DND-41 (cell line): Measurements from ENCODE around the gene CAND2.

Experiments
- ATAC-seq: fragments of 200-7000 bp; cut with Tn5 transposase; 3 replicates; pipeline ENCODE4 v1.9.1; 2021; ENCODE audit warnings: low read depth; ENCODE audit not compliant: insufficient read depth
- DNase-seq: peaks from one replicate; pipeline ENCODE4 v3.0.0-alpha.2; 2020
- H2AFZ ChIP-seq: 2 replicates; pipeline ENCODE4 v1.6.0; 2012; ENCODE audit warnings: low read depth, low read length
- H3K27ac ChIP-seq: 2 replicates; pipeline ENCODE4 v1.5.1; 2012; ENCODE audit warnings: low read length, inconsistent platforms
- H3K27me3 ChIP-seq: fragments of 200-600 bp; sonication (generic); 2 replicates; pipeline ENCODE4 v1.6.0; 2012; ENCODE audit warnings: low read length, mild to moderate bottlenecking, inconsistent platforms; ENCODE audit not compliant: insufficient read depth, poor library complexity
- H3K36me3 ChIP-seq: 2 replicates; pipeline ENCODE4 v1.5.1; 2012; ENCODE audit warnings: low read length, inconsistent platforms; ENCODE audit not compliant: insufficient read depth
- H3K4me1 ChIP-seq: 2 replicates; pipeline ENCODE4 v1.5.1; 2012; ENCODE audit warnings: mild to moderate bottlenecking, low read length; ENCODE audit not compliant: insufficient read depth
- H3K4me2 ChIP-seq: 2 replicates; pipeline ENCODE4 v1.6.0; 2012; ENCODE audit warnings: mild to moderate bottlenecking, moderate library complexity, low read length, inconsistent platforms; ENCODE audit not compliant: insufficient read depth
- H3K4me3 ChIP-seq, 2 experiments: fragments of 200-600 bp in 1 of 2; shearing (Covaris generic) in 1 of 2; 2 replicates each; pipeline ENCODE4 v1.5.1; 2012 to 2016; ENCODE audit warnings: inconsistent platforms in 2 of 2, low read length in 2 of 2, mild to moderate bottlenecking in 2 of 2, low read depth in 1 of 2, moderate library complexity in 1 of 2
- H3K79me2 ChIP-seq: 2 replicates; pipeline ENCODE4 v1.6.0; 2012; ENCODE audit warnings: low read length, inconsistent platforms; ENCODE audit not compliant: insufficient read depth
- H3K9ac ChIP-seq: 2 replicates; pipeline ENCODE4 v1.6.0; 2012; ENCODE audit warnings: low read depth, mild to moderate bottlenecking, inconsistent platforms, low read length, moderate library complexity
- H3K9me3 ChIP-seq: 2 replicates; pipeline ENCODE4 v1.5.1; 2012; ENCODE audit warnings: low read length, moderate library complexity, mild to moderate bottlenecking, inconsistent platforms; ENCODE audit not compliant: insufficient read depth, severe bottlenecking
- H4K20me1 ChIP-seq: 2 replicates; pipeline ENCODE4 v1.6.0; 2012; ENCODE audit warnings: low read length; ENCODE audit not compliant: insufficient read depth
- CTCF ChIP-seq: IDR thresholded peaks from 2 replicates; pipeline ENCODE4 v1.5.1; 2012; ENCODE audit warnings: borderline replicate concordance, low read length, moderate library complexity, mild to moderate bottlenecking; ENCODE audit not compliant: poor library complexity, severe bottlenecking; ENCODE audit errors: extremely low read depth
- EZH2 ChIP-seq: IDR thresholded peaks from 3 replicates; pipeline ENCODE4 v1.6.1; 2012; ENCODE audit warnings: borderline replicate concordance, low read depth, mild to moderate bottlenecking, moderate library complexity, low read length, inconsistent platforms; ENCODE audit not compliant: severe bottlenecking

CAND2 gene

GRCh38 chr3:12759693-12760565, 36.6 kb upstream of the CAND2 start:
- ATAC-seq: no peak
- H3K36me3 ChIP-seq: no peaks in the 10 kb centered on the region
- no peak for DNase-seq
- H3K4me1 ChIP-seq: no peaks in the 10 kb centered on the region
- H3K4me3 ChIP-seq: no peak overlapping the region
- H4K20me1 ChIP-seq: no peaks in the 10 kb centered on the region
- no peaks in the 10 kb centered on the region for H3K79me2 ChIP-seq
- H3K9me3 ChIP-seq: no peaks in the 10 kb centered on the region
- no peak overlapping the region for H2AFZ ChIP-seq
- H3K9ac ChIP-seq: no peak overlapping the region
- no peaks in the 10 kb centered on the region for H3K27me3 ChIP-seq
- TF ChIP-seq EZH2 (no peak), CTCF (no peak)
- no peak overlapping the region for H3K4me2 ChIP-seq
- no peak overlapping the region for H3K27ac ChIP-seq

- no peak overlapping the region for H3K4me2 ChIP-seq
- H3K4me3 ChIP-seq: no peak overlapping the region
- ATAC-seq (no peak), DNase-seq (no peak)
- TF ChIP-seq CTCF (no peak), EZH2 (no peak)
- no peaks in the 10 kb centered on the region for H3K27me3 ChIP-seq
- H3K4me1 ChIP-seq: no peaks in the 10 kb centered on the region
- H3K9ac ChIP-seq: no peak overlapping the region
- H4K20me1 ChIP-seq: no peaks in the 10 kb centered on the region
- H3K27ac ChIP-seq: no peak overlapping the region
- H2AFZ ChIP-seq: no peak overlapping the region
- H3K79me2 ChIP-seq: no peaks in the 10 kb centered on the region
- H3K36me3 ChIP-seq: no peaks in the 10 kb centered on the region
- no peaks in the 10 kb centered on the region for H3K9me3 ChIP-seq
Measured at GRCh38 chr3:12764171-12764776, 32.2 kb upstream of the CAND2 start.

- Histone ChIP-seq H3K9ac (no peak overlapping the region), H3K79me2 (no peaks in the 10 kb centered on the region), H3K4me2 (no peak overlapping the region), H3K9me3 (no peaks in the 10 kb centered on the region), H2AFZ (no peak overlapping the region), H3K36me3 (no peaks in the 10 kb centered on the region), H3K4me3 (no peak overlapping the region), H3K27me3 (no peaks in the 10 kb centered on the region), H4K20me1 (no peaks in the 10 kb centered on the region), H3K4me1 (no peaks in the 10 kb centered on the region), H3K27ac (no peak overlapping the region)
- ATAC-seq (no peak), DNase-seq (no peak)
- TF ChIP-seq EZH2 (no peak), CTCF (no peak)
Measured at GRCh38 chr3:12766541-12766940, 29.9 kb upstream of the CAND2 start.
